Ovary (tissue), 3 donors: ENCODE results near the gene EPYC.

Experiments used
- EP300 ChIP-seq: sonication (generic); formaldehyde crosslinking; IDR thresholded peaks from one replicate; pipeline ENCODE4 v1.6.1; 2017; ENCODE audit warnings: antibody characterized with exemption
- POLR2A ChIP-seq: fragments of 450-650 bp; IDR thresholded peaks from one replicate; pipeline ENCODE4 v1.6.1; 2017; ENCODE audit warnings: antibody characterized with exemption, mild to moderate bottlenecking, moderate library complexity
- TF ChIP-seq, protein P1 (sequence below), 3 donors: fragments of 450-650 bp in 2 of 3; fragments of 200-600 bp in 1 of 3; IDR thresholded peaks; one replicate each; pipeline versions ENCODE4 v1.5.1 to v1.8.0; 2016 to 2022; ENCODE audit warnings: antibody characterized with exemption in 3 of 3, mild to moderate bottlenecking in 1 of 3
- donor health status: DM: no; HTN: no; CAD: no.

DNA sequence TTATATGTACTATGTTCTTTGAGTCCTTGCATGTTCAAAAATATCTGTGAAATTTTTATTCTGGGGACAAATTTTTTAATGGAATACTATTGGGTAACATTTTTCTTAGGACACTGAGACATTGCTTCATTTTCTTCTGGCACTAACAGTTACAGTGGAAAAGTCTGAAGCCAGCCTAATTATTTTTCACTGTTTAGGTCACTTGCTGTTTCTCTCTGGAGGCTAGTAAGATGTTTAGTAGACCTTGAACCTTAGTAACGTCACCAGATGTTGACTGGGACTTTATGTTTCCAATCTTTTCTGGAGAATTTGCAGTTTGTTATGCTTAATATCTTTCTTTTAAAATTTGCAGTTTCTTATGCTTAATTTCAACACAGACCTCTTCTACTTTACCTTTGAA is 12.3 kb upstream of the EPYC start:
- TF ChIP-seq, protein P1, sequence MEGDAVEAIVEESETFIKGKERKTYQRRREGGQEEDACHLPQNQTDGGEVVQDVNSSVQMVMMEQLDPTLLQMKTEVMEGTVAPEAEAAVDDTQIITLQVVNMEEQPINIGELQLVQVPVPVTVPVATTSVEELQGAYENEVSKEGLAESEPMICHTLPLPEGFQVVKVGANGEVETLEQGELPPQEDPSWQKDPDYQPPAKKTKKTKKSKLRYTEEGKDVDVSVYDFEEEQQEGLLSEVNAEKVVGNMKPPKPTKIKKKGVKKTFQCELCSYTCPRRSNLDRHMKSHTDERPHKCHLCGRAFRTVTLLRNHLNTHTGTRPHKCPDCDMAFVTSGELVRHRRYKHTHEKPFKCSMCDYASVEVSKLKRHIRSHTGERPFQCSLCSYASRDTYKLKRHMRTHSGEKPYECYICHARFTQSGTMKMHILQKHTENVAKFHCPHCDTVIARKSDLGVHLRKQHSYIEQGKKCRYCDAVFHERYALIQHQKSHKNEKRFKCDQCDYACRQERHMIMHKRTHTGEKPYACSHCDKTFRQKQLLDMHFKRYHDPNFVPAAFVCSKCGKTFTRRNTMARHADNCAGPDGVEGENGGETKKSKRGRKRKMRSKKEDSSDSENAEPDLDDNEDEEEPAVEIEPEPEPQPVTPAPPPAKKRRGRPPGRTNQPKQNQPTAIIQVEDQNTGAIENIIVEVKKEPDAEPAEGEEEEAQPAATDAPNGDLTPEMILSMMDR (IDR thresholded peaks at IDR 0.05), result no peak
- TF ChIP-seq POLR2A (no peak), EP300 (no peak)
